Keratinocyte (primary cell): ENCODE measurements around the gene BSCL2.

Experiments
- CTCF ChIP-seq, 3 experiments: IDR thresholded peaks in 1 of 3; conservative IDR thresholded peaks in 1 of 3; optimal IDR thresholded peaks in 1 of 3; 2 replicates in 2 of 3; 3 replicates in 1 of 3; pipeline versions ENCODE3 to v1.5.1; 2011; ENCODE audit warnings: low read length in 3 of 3, mild to moderate bottlenecking in 3 of 3, moderate library complexity in 2 of 3, control low read depth in 1 of 3, inconsistent platforms in 1 of 3; ENCODE audit not compliant: insufficient read depth in 2 of 3; ENCODE audit errors: extremely low read depth in 1 of 3
- EZH2 ChIP-seq: IDR thresholded peaks from one replicate; pipeline ENCODE4 v1.6.1; 2012; ENCODE audit warnings: inconsistent platforms, mild to moderate bottlenecking, low read length, moderate library complexity

DNA sequence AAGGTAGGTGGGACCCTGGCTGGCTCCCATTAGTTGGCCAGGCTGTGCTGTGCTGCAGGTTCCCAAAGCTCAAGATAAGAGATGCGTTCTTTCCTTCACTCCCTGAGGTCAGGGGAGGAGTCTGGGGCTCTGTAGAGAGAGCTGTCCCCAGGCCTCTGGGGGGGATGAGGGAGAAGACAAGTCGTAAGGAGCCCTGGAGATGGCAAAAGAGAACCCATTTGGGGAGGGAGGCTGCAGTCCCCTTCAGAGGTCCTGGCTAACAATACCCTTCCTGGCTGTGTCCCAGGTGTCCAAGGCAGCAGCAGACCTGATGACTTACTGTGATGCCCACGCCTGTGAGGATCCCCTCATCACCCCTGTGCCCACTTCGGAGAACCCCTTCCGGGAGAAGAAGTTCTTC lies 1.2 kb upstream of the BSCL2 start:
- no peak for TF ChIP-seq CTCF (optimal IDR thresholded peaks at IDR 0.05 in 1 of 3, IDR thresholded peaks at IDR 0.05 in 1 of 3, conservative IDR thresholded peaks at IDR 0.05 in 1 of 3; ENCODE audit: extremely low read depth in 1 of 3, insufficient read depth in 2 of 3, low read length in 3 of 3)
- no peak for TF ChIP-seq EZH2
